Measurements from ENCODE around the gene ITPKB. TPM values are rescaled to one million over a fixed set of nuclear protein-coding genes. Genes with fewer than 3 reads are reported as not detected.

The ITPKB gene
- total and polyA plus RNA-seq, 2 of the 13 experiments (the other 11 are each of a cell fraction or from before 2014, with no cell fraction given) = not detected

DNA sequence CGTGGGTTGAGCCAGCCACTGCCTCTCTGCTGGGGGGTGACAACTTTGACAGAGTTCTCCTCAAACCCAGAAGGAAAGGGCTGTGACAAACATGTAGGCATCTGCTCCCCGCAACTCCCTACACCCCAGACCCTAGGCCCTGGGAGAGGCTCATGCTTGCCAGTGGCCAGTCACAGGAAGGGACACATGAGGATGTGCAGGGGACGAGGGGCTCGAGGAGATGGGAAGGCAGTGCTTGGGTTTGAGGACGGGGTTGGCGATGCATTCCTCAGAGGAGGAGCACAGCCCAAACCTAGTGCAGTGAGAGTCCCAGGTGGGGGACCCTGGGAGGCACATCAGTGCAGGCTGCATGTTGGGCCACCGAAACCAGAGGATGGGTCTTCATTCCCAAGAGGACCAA is 128.4 kb downstream of the ITPKB start:
- Histone ChIP-seq H3K4me3 (replicated peaks in 1 of 3; ENCODE audit: insufficient read depth in 1 of 3, low read depth in 2 of 3, low read length in 3 of 3) (no peak overlapping the region), H3K9me3 (ENCODE audit: low read length) (no peaks in the 10 kb centered on the region), H3K4me1 (ENCODE audit: insufficient read depth, low read length) (no peaks in the 10 kb centered on the region), H4K20me1 (ENCODE audit: insufficient read depth, low read length) (no peaks in the 10 kb centered on the region), H3K36me3 (replicated peaks in 1 of 2; ENCODE audit: control insufficient read depth in 1 of 2, insufficient read depth in 2 of 2, low read length in 2 of 2) (no peaks in the 10 kb centered on the region), H3K27me3 (ENCODE audit: control insufficient read depth in 1 of 2, insufficient read depth in 2 of 2, low read length in 2 of 2) (peaks cover 2 to 6% of the 10 kb centered on the region in 2 experiments; a peak in 2 of 5 replicates), H3K27ac (ENCODE audit: extremely low read length, insufficient read depth, low read length) (no peak overlapping the region), H3K9ac (ENCODE audit: insufficient read depth, low read depth, low read length) (no peak overlapping the region), H3K79me2 (ENCODE audit: insufficient read depth, low read length) (no peaks in the 10 kb centered on the region), H2AFZ (ENCODE audit: low read length) (no peak overlapping the region), H3K4me2 (ENCODE audit: low read depth, low read length) (no peak overlapping the region)
- intact Hi-C loops (cut with micrococcal nuclease; ENCODE audit: unreplicated experiment) = no loop called here
- CTCF ChIA-PET (ENCODE audit: low intra/inter-chr PET ratio, low total read pairs) = no interaction called here
- in situ Hi-C loops (cut with HindIII; ENCODE audit: extremely low pct_ligation_motif_present, low pct_unique_long_range_greater_than_20kb) = no loop called here
- POLR2A ChIA-PET = no interaction called here
- DNase-seq (ENCODE audit: low spot score) (no peak), ATAC-seq (no peak), FAIRE-seq (no peak)
- BruUV-seq (replicated peaks) = no TSS peak
- WGBS (ENCODE audit: low lambda C conversion rate) = 12% methylated on average over 7 of the region's 7 CpGs
- TF ChIP-seq PAXIP1 (CRISPR knock-in tag; conservative IDR thresholded peaks at IDR 0.05) = no peak
- TF ChIP-seq NFE2 (CRISPR knock-in tag; IDR thresholded peaks at IDR 0.05) = no peak
- TF ChIP-seq AKAP8 (CRISPR knock-in tag; IDR thresholded peaks at IDR 0.05) = no peak
- TF ChIP-seq, protein P1, sequence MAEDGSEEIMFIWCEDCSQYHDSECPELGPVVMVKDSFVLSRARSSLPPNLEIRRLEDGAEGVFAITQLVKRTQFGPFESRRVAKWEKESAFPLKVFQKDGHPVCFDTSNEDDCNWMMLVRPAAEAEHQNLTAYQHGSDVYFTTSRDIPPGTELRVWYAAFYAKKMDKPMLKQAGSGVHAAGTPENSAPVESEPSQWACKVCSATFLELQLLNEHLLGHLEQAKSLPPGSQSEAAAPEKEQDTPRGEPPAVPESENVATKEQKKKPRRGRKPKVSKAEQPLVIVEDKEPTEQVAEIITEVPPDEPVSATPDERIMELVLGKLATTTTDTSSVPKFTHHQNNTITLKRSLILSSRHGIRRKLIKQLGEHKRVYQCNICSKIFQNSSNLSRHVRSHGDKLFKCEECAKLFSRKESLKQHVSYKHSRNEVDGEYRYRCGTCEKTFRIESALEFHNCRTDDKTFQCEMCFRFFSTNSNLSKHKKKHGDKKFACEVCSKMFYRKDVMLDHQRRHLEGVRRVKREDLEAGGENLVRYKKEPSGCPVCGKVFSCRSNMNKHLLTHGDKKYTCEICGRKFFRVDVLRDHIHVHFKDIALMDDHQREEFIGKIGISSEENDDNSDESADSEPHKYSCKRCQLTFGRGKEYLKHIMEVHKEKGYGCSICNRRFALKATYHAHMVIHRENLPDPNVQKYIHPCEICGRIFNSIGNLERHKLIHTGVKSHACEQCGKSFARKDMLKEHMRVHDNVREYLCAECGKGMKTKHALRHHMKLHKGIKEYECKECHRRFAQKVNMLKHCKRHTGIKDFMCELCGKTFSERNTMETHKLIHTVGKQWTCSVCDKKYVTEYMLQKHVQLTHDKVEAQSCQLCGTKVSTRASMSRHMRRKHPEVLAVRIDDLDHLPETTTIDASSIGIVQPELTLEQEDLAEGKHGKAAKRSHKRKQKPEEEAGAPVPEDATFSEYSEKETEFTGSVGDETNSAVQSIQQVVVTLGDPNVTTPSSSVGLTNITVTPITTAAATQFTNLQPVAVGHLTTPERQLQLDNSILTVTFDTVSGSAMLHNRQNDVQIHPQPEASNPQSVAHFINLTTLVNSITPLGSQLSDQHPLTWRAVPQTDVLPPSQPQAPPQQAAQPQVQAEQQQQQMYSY (CRISPR knock-in tag; IDR thresholded peaks at IDR 0.05) = no peak
- TF ChIP-seq, protein P2, sequence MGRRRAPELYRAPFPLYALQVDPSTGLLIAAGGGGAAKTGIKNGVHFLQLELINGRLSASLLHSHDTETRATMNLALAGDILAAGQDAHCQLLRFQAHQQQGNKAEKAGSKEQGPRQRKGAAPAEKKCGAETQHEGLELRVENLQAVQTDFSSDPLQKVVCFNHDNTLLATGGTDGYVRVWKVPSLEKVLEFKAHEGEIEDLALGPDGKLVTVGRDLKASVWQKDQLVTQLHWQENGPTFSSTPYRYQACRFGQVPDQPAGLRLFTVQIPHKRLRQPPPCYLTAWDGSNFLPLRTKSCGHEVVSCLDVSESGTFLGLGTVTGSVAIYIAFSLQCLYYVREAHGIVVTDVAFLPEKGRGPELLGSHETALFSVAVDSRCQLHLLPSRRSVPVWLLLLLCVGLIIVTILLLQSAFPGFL (CRISPR knock-in tag; IDR thresholded peaks at IDR 0.05) = no peak
- TF ChIP-seq ZFP1 (CRISPR knock-in tag; IDR thresholded peaks at IDR 0.05) = no peak
